Cortex of kidney (tissue), 1 donor: ENCODE data around the gene CCDC57.

Experiments
- DNase-seq: peaks from one replicate; lab custom pipeline; 2025; lab: John Stamatoyannopoulos, UW

CCDC57 gene

GRCh38 chr17:82092628-82092994 lies 120.0 kb downstream of the CCDC57 start:
- no peak for DNase-seq

- DNase-seq = no peak
These were observed 120.5 kb downstream of the CCDC57 start for GRCh38 chr17:82092094-82092586.

DNA sequence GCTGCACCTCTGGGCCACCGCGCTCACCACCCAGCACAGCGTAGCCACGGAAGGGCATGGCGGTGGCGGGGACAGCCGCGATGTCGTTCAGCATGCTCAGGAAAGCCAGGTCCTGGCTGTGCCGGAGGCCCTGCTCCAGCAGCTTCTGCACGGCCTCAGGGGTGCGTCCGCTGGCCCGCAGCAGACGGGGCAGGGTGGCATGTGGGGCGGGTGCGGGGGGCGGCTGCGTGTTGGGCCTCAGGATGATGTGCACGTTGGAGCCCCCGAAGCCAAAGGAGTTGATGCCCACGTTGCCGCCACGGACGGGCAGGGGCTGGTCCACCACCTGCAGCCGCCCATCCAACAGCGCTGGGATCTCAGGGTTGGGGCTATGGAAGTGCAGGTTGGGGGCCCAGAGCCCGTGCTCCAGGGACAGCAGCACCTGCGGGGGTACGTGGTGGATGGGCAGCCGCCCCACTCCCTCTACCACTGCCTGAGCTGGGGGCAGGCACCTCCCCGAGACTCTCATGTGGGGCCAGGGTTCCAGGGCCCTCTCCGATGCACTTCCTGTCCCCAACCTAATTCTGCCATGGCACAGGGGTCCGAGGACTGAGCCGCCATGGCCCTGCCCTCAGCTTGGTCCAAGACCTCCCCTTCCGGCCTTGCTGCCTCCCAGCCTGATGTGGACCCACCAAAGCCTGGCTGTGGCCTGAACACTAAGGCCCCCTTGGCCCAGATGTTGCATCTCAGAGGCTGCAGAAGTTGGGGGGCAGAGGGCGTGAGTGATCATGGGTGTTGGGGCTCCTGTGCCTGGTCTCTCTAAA lies 121.2 kb downstream of the CCDC57 start:
- DNase-seq = no peak

DNA sequence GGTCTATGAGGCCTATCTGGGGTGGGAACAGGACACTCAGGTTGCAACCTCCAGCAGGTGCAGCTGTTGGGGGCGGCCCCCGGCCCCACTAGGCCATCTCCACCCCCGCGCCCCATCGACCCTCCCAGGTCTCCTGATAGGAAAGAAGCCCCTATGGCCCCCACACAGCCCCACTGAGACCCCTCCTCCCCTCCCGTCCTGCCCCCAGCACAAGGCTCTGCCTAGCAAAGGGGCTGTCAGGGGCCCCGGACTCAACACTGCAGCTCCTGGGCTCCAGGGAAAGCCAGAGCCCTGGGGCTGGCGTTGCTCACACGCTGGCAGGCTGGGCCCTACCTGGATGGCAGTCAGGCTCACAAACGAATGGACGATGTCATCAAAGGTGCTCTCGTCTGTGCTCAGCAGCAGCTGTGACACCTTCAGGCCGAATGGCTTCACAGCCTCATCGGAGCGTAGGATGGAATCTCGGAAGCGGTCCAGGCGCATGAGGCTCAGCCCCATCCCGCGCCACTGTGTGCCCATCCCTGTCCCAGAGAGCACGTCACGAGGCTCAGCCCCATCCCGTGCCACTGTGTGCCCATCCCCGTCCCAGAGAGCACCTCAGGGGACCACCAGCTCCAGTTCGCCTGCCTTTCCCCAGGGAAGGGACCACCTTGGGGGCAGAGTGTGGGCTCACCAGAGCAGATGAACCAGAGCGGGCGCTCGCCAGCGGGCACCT lies 121.9 kb downstream of the CCDC57 start:
- no peak for DNase-seq

- DNase-seq = no peak
These were observed 122.7 kb downstream of the CCDC57 start for GRCh38 chr17:82089723-82090548.

- no peak for DNase-seq
These were observed 123.6 kb downstream of the CCDC57 start for GRCh38 chr17:82088838-82089722.

DNA sequence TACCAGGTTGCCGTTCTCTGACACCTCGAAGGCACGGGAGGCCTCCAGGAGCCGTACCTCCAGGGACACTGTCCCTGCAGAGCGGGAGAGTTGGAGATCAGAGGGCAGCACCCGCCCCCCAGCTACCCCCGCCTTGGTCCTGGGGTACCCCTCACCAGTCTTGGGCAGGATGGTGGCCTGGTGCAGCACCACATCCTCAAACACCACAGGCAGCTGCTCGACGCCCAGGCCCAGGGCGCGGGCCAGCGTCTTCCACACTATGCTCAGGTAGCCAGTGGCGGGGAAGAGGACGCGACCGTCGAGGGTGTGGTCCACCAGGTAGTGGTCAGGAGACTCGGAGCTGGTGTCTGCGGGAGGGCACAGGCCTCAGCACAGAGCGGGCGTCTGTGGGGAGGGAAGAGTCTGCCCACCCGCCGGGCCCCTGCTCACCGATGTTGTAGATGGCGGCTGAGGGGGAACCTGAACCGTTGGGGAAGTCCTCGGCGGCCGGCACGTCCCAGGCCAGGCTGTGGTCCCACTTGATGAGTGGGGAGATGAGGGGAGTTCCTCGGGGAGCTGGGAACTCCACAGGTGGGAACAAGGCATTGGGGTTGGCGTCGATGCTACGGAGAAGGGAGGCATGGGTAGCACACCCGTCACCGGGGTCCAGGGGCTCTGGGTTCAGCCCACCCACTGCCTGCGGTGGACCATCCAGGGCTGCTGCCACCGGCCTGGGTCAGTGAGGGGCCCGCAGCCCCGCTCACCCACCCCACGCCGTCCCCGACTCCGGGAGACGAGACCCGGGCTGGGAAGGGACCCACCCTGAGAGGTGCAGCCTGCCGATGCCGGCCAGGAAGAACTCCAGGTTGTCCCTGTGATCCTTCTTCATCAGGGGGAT lies 124.4 kb downstream of the CCDC57 start:
- no peak for DNase-seq

- no peak for DNase-seq
These were observed 125.4 kb downstream of the CCDC57 start for GRCh38 chr17:82086941-82087906.

- DNase-seq = no peak
These were observed 126.5 kb downstream of the CCDC57 start for GRCh38 chr17:82085931-82086764.

- DNase-seq = no peak
These were observed 127.4 kb downstream of the CCDC57 start for GRCh38 chr17:82085031-82085861.

- DNase-seq = no peak
These were observed 128.1 kb downstream of the CCDC57 start for GRCh38 chr17:82084373-82085030.

GRCh38 chr17:82083533-82084359 lies 128.9 kb downstream of the CCDC57 start:
- no peak for DNase-seq

GRCh38 chr17:82083009-82083408 lies 129.6 kb downstream of the CCDC57 start:
- DNase-seq = no peak

GRCh38 chr17:82082456-82082855 lies 130.2 kb downstream of the CCDC57 start:
- DNase-seq = no peak

DNA sequence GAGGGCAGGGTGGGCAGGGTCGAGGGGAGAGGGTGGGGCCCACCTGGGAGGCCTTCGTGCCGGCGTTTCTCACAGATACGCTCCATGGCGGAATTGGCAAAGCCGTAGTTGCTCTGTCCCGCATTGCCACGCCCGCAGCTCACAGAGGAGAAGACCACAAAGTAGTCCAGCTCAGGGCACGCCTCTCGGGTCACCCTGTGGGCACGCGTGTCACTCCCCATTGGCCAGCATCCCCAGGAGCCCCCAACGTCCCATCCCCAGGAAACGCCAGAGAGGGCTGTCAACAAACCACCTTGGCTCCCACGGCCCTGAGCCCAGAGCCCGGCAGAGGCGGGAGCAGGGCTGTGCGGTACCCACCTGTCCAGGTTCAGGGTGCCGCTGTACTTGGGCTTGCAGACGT lies 130.7 kb downstream of the CCDC57 start:
- DNase-seq = no peak

GRCh38 chr17:82081546-82081945 lies 131.1 kb downstream of the CCDC57 start:
- DNase-seq = no peak
